AG04449 (cell line): Measurements from ENCODE around the gene ATP8B4.

ENCODE experiments used
- CTCF ChIA-PET: fragments of 350-600 bp; formaldehyde crosslinking; extraction: SDS; loops from one replicate; lab custom pipeline; 2021; ENCODE audit warnings: antibody characterized with exemption; lab: Yijun Ruan, JAX
- POLR2A ChIA-PET: fragments of 400-600, 350-600 bp; formaldehyde crosslinking; extraction: SDS; loops from one replicate; lab custom pipeline; 2020; ENCODE audit warnings: antibody characterized with exemption, inconsistent platforms; lab: Yijun Ruan, JAX
- DNase-seq: peaks from one replicate; pipeline ENCODE4 v3.0.0-alpha.2; 2010; ENCODE audit warnings: low read depth, low spot score
- H3K4me3 ChIP-seq: 2 replicates; pipeline ENCODE4 v1.5.1; 2011; ENCODE audit warnings: low read depth, mild to moderate bottlenecking, control low read depth, low read length
- CTCF ChIP-seq: IDR thresholded peaks from one replicate; pipeline ENCODE4 v1.5.1; 2011; ENCODE audit warnings: mild to moderate bottlenecking, moderate library complexity, low read length, control low read depth, inconsistent platforms; ENCODE audit not compliant: insufficient read depth; ENCODE audit errors: missing control alignments

ATP8B4 gene

GRCh38 chr15:50017522-50017921 is 101.5 kb downstream of the ATP8B4 start:
- TF ChIP-seq CTCF = no peak
- no peak for DNase-seq
- H3K4me3 ChIP-seq = no peak overlapping the region
- ChIA-PET CTCF (interaction anchor here (1.3 to 4.0 kb wide), 3 partner anchors 13 to 34 kb away, joined by 3 to 14 read pairs (median 9); no protein-coding TSS in a partner anchor), POLR2A (no interaction called here)

- CTCF ChIA-PET = interaction anchor here (1.3 to 2.4 kb wide), 3 partner anchors 13 to 35 kb away, joined by 3 to 11 read pairs (median 9); no protein-coding TSS in a partner anchor
- POLR2A ChIA-PET = no interaction called here
- no peak for TF ChIP-seq CTCF
- DNase-seq = no peak
- H3K4me3 ChIP-seq = no peak overlapping the region
These were observed 102.1 kb downstream of the ATP8B4 start for GRCh38 chr15:50016951-50017350.

GRCh38 chr15:50012790-50013189 is 106.2 kb downstream of the ATP8B4 start:
- no peak overlapping the region for H3K4me3 ChIP-seq
- TF ChIP-seq CTCF = no peak
- CTCF ChIA-PET = interaction anchor here (1.3 kb wide), 1 partner anchor 9 kb away, joined by 7 read pairs; no protein-coding TSS in a partner anchor
- POLR2A ChIA-PET = no interaction called here
- DNase-seq = no peak

GRCh38 chr15:50009634-50010033 is 109.4 kb downstream of the ATP8B4 start:
- POLR2A ChIA-PET = no interaction called here
- CTCF ChIA-PET = interaction anchor here (0.9 to 1.1 kb wide), 2 partner anchors 588 to 768 kb away, joined by 3 read pairs; no protein-coding TSS in a partner anchor
- H3K4me3 ChIP-seq = no peak overlapping the region
- no peak for TF ChIP-seq CTCF
- DNase-seq = no peak

GRCh38 chr15:50003786-50004334 is 115.2 kb downstream of the ATP8B4 start:
- CTCF ChIA-PET = interaction anchor here (0.7 to 4.7 kb wide), 38 partner anchors 10 to 1142 kb away, joined by 3 to 73 read pairs (median 6); partner anchors contain the start of genes DTWD1, FAM227B and FGF7
- peak; percentile 29 for DNase-seq

GRCh38 chr15:49991587-49991986 is 127.4 kb downstream of the ATP8B4 start:
- ChIA-PET POLR2A (no interaction called here), CTCF (interaction anchor here (1.2 to 3.5 kb wide), 3 partner anchors 12 to 569 kb away, joined by 3 to 22 read pairs (median 3); no protein-coding TSS in a partner anchor)
- no peak for DNase-seq
- no peak for TF ChIP-seq CTCF
- H3K4me3 ChIP-seq = no peak overlapping the region

More at GRCh38 chr15:50003786-50004334, 115.2 kb downstream of the ATP8B4 start:
- no peak overlapping the region for H3K4me3 ChIP-seq
- POLR2A ChIA-PET = no interaction called here
- TF ChIP-seq CTCF = peak; percentile 88
